Measurements from ENCODE around the gene ULK4.

Gene ULK4

GRCh38 chr3:41920406-41920965 is 41.4 kb downstream of the ULK4 start:
- DNase-seq (ENCODE audit: insufficient read length, low spot score) (no peak), FAIRE-seq (no peak)
- TF ChIP-seq PAX5 (IDR thresholded peaks at IDR 0.05; ENCODE audit: insufficient read depth, low read length, severe bottlenecking) (no peak), POLR2A (IDR thresholded peaks at IDR 0.05; ENCODE audit: low read depth, low read length) (no peak), TAF1 (IDR thresholded peaks at IDR 0.05; ENCODE audit: low read depth, low read length) (no peak)

DNA sequence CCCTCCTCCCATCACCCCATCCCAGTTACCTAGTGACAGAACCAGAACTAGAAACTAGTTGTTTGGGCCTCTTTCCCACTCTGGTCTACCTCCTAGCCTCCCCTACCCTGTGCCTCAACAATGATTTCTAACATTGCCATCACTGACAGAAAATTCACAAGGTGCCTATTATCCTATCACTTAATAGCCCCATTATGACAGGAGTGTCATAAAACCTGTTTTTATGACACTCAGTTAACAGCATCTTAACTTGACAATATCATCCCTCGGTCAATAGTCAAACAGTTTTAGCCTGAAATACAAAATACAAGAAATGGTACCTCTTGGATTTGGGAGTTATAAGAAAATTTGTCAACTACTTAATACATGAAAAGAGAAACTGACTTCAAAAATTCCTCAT is 46.5 kb downstream of the ULK4 start:
- no peak for FAIRE-seq
- DNase-seq (ENCODE audit: insufficient read length, low spot score), result no peak
- TF ChIP-seq POU2F2 (IDR thresholded peaks at IDR 0.05; ENCODE audit: low read depth, low read length), result no peak
- TF ChIP-seq PAX5 (IDR thresholded peaks at IDR 0.05; ENCODE audit: insufficient read depth, low read length, severe bottlenecking), result no peak
- no peak for TF ChIP-seq TAF1 (IDR thresholded peaks at IDR 0.05; ENCODE audit: low read depth, low read length)
- no peak for TF ChIP-seq POLR2A (IDR thresholded peaks at IDR 0.05; ENCODE audit: low read depth, low read length)
- TF ChIP-seq SPI1 (IDR thresholded peaks at IDR 0.05; ENCODE audit: low read depth, low read length), result no peak
- no peak for TF ChIP-seq POLR2AphosphoS5 (IDR thresholded peaks at IDR 0.05; ENCODE audit: low read depth, low read length)

- no peak for FAIRE-seq
- TF ChIP-seq PAX5 (IDR thresholded peaks at IDR 0.05; ENCODE audit: insufficient read depth, low read length, severe bottlenecking), result no peak
- no peak for TF ChIP-seq POU2F2 (IDR thresholded peaks at IDR 0.05; ENCODE audit: low read depth, low read length)
- TF ChIP-seq POLR2A (IDR thresholded peaks at IDR 0.05; ENCODE audit: low read depth, low read length), result no peak
- TF ChIP-seq SPI1 (IDR thresholded peaks at IDR 0.05; ENCODE audit: low read depth, low read length), result no peak
- no peak for TF ChIP-seq POLR2AphosphoS5 (IDR thresholded peaks at IDR 0.05; ENCODE audit: low read depth, low read length)
- TF ChIP-seq TAF1 (IDR thresholded peaks at IDR 0.05; ENCODE audit: low read depth, low read length), result no peak
- no peak for DNase-seq (ENCODE audit: insufficient read length, low spot score)
These were observed 49.6 kb downstream of the ULK4 start for GRCh38 chr3:41912280-41912679.

DNA sequence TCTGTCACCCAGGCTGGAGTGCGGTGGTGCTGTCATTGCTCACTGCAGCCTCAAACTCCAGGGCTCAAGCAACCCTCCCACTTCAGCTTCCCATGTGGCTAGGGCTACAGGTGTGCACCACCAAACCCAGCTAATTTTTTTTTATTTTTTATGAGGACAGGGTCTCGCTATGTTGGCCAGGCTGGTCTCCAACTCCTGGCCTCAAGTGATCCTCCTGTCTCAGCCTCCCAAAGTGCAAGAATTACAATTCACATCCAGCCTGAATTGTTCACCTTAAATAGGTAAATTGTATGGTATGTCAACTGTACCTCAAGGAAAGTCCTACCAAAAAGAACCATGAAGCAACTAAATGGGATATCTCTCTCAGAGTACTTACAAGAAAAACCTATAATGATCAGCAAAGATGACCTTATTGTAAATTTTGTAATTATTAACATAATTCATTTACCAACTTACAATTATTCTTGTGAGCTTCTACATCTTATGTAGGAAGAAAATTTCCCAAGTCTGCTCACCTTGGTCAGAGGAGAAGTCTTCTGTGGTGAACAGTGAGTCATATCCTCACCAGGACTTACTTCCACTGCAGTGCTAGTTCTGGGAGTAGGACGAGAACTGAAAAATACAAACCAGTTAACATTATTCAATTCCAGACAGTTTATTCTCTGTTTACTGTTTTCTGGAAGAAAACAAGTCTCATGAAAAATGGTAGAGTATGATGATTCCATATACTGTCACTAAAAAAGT is 54.4 kb downstream of the ULK4 start:
- no peak for DNase-seq (ENCODE audit: insufficient read length, low spot score)
- no peak for TF ChIP-seq PAX5 (IDR thresholded peaks at IDR 0.05; ENCODE audit: insufficient read depth, low read length, severe bottlenecking)
- no peak for TF ChIP-seq TAF1 (IDR thresholded peaks at IDR 0.05; ENCODE audit: low read depth, low read length)
- no peak for TF ChIP-seq SPI1 (IDR thresholded peaks at IDR 0.05; ENCODE audit: low read depth, low read length)
- TF ChIP-seq POU2F2 (IDR thresholded peaks at IDR 0.05; ENCODE audit: low read depth, low read length), result no peak
- TF ChIP-seq POLR2A (IDR thresholded peaks at IDR 0.05; ENCODE audit: low read depth, low read length), result no peak
- no peak for TF ChIP-seq POLR2AphosphoS5 (IDR thresholded peaks at IDR 0.05; ENCODE audit: low read depth, low read length)
- no peak for FAIRE-seq

- FAIRE-seq (no peak), DNase-seq (ENCODE audit: insufficient read length, low spot score) (no peak)
- no peak for TF ChIP-seq TAF1 (IDR thresholded peaks at IDR 0.05; ENCODE audit: low read depth, low read length)
- no peak for TF ChIP-seq POU2F2 (IDR thresholded peaks at IDR 0.05; ENCODE audit: low read depth, low read length)
- no peak for TF ChIP-seq POLR2A (IDR thresholded peaks at IDR 0.05; ENCODE audit: low read depth, low read length)
- no peak for TF ChIP-seq POLR2AphosphoS5 (IDR thresholded peaks at IDR 0.05; ENCODE audit: low read depth, low read length)
- no peak for TF ChIP-seq SPI1 (IDR thresholded peaks at IDR 0.05; ENCODE audit: low read depth, low read length)
- no peak for TF ChIP-seq PAX5 (IDR thresholded peaks at IDR 0.05; ENCODE audit: insufficient read depth, low read length, severe bottlenecking)
These were observed 61.6 kb downstream of the ULK4 start for GRCh38 chr3:41900265-41900664.

GRCh38 chr3:41898631-41899030 is 63.3 kb downstream of the ULK4 start:
- TF ChIP-seq POLR2AphosphoS5 (IDR thresholded peaks at IDR 0.05; ENCODE audit: low read depth, low read length) (no peak), SPI1 (IDR thresholded peaks at IDR 0.05; ENCODE audit: low read depth, low read length) (no peak), PAX5 (IDR thresholded peaks at IDR 0.05; ENCODE audit: insufficient read depth, low read length, severe bottlenecking) (no peak), POLR2A (IDR thresholded peaks at IDR 0.05; ENCODE audit: low read depth, low read length) (no peak), TAF1 (IDR thresholded peaks at IDR 0.05; ENCODE audit: low read depth, low read length) (no peak), POU2F2 (IDR thresholded peaks at IDR 0.05; ENCODE audit: low read depth, low read length) (no peak)
- DNase-seq (ENCODE audit: insufficient read length, low spot score) (no peak), FAIRE-seq (no peak)

GRCh38 chr3:41893977-41894376 is 67.9 kb downstream of the ULK4 start:
- no peak for TF ChIP-seq POLR2AphosphoS5 (IDR thresholded peaks at IDR 0.05; ENCODE audit: low read depth, low read length)
- TF ChIP-seq SPI1 (IDR thresholded peaks at IDR 0.05; ENCODE audit: low read depth, low read length), result no peak
- no peak for TF ChIP-seq PAX5 (IDR thresholded peaks at IDR 0.05; ENCODE audit: insufficient read depth, low read length, severe bottlenecking)
- no peak for TF ChIP-seq POLR2A (IDR thresholded peaks at IDR 0.05; ENCODE audit: low read depth, low read length)
- TF ChIP-seq TAF1 (IDR thresholded peaks at IDR 0.05; ENCODE audit: low read depth, low read length), result no peak
- TF ChIP-seq POU2F2 (IDR thresholded peaks at IDR 0.05; ENCODE audit: low read depth, low read length), result no peak
- DNase-seq (ENCODE audit: insufficient read length, low spot score), result no peak
- FAIRE-seq, result no peak

DNA sequence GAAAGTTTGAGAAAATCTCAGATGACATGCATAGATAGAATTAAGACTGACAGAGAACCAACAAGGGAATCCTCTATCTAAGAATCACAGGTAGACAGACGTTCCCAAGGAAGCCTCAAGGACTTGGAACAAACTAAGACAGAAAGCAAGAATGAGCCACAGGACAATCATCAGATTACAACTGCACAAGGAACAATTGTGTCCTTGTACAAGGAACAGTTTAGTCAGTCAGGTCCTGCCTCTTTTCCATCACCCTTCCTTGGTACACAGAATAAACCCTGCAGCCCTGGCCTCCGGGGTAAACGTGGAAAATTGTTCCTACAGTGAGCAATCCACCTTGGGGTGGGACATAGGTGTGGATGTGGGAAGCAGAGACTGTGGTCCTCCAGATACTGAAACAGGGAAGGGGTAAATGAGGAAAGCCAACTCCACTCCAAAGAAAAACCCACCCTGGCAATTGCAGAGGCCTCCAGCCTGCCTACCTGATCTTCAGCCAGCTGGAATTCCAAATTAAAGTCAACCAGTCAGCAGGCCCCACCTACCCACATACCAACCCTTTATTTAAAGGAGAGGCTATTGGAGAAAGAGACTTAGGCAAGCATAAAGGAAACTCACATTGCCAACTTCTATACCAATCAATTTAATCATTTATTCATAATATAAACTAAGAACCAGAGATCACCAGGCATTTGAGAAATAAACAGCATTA is 73.4 kb downstream of the ULK4 start:
- no peak for DNase-seq (ENCODE audit: insufficient read length, low spot score)
- no peak for TF ChIP-seq POLR2AphosphoS5 (IDR thresholded peaks at IDR 0.05; ENCODE audit: low read depth, low read length)
- no peak for TF ChIP-seq POLR2A (IDR thresholded peaks at IDR 0.05; ENCODE audit: low read depth, low read length)
- no peak for TF ChIP-seq SPI1 (IDR thresholded peaks at IDR 0.05; ENCODE audit: low read depth, low read length)
- no peak for TF ChIP-seq PAX5 (IDR thresholded peaks at IDR 0.05; ENCODE audit: insufficient read depth, low read length, severe bottlenecking)
- no peak for TF ChIP-seq TAF1 (IDR thresholded peaks at IDR 0.05; ENCODE audit: low read depth, low read length)
- no peak for FAIRE-seq

- TF ChIP-seq POLR2AphosphoS5 (IDR thresholded peaks at IDR 0.05; ENCODE audit: low read depth, low read length), result no peak
- no peak for TF ChIP-seq SPI1 (IDR thresholded peaks at IDR 0.05; ENCODE audit: low read depth, low read length)
- no peak for TF ChIP-seq PAX5 (IDR thresholded peaks at IDR 0.05; ENCODE audit: insufficient read depth, low read length, severe bottlenecking)
- no peak for TF ChIP-seq TAF1 (IDR thresholded peaks at IDR 0.05; ENCODE audit: low read depth, low read length)
- TF ChIP-seq POLR2A (IDR thresholded peaks at IDR 0.05; ENCODE audit: low read depth, low read length), result no peak
- no peak for TF ChIP-seq POU2F2 (IDR thresholded peaks at IDR 0.05; ENCODE audit: low read depth, low read length)
- FAIRE-seq, result no peak
- DNase-seq (ENCODE audit: insufficient read length, low spot score), result no peak
These were observed 78.9 kb downstream of the ULK4 start for GRCh38 chr3:41882956-41883355.

All from GM12891 (cell line).